Muscle layer of duodenum (tissue), 2 donors: ENCODE results near the gene TAOK3.

Experiments used
- H3K27ac ChIP-seq: one replicate; pipeline ENCODE4 v1.7.0; 2013; ENCODE audit warnings: mild to moderate bottlenecking, low read length
- H3K27me3 ChIP-seq: one replicate; pipeline ENCODE4 v1.7.0; 2013; ENCODE audit warnings: low read depth, mild to moderate bottlenecking, control low read depth, low read length
- H3K36me3 ChIP-seq, 2 donors: one replicate each; pipeline ENCODE4 v1.7.0; 2013; ENCODE audit warnings: low read length in 2 of 2, control low read depth in 1 of 2, mild to moderate bottlenecking in 1 of 2; ENCODE audit not compliant: insufficient read depth in 2 of 2, control insufficient read depth in 1 of 2
- H3K4me1 ChIP-seq, 2 donors: one replicate each; pipeline ENCODE4 v1.7.0; 2013; ENCODE audit warnings: low read length in 2 of 2, mild to moderate bottlenecking in 2 of 2, control low read depth in 1 of 2, moderate library complexity in 1 of 2; ENCODE audit not compliant: insufficient read depth in 2 of 2, control insufficient read depth in 1 of 2
- H3K4me3 ChIP-seq, 2 donors: one replicate each; pipeline ENCODE4 v1.7.0; 2013; ENCODE audit warnings: low read length in 2 of 2, low read depth in 1 of 2, mild to moderate bottlenecking in 1 of 2
- H3K9me3 ChIP-seq, 2 donors: one replicate each; pipeline ENCODE4 v1.7.0; 2013; ENCODE audit warnings: low read length in 2 of 2, control low read depth in 1 of 2, mild to moderate bottlenecking in 1 of 2; ENCODE audit not compliant: control insufficient read depth in 1 of 2
- donor health status: healthy.

TAOK3 gene

GRCh38 chr12:118397708-118398440 lies 25.2 kb upstream of the TAOK3 start:
- Histone ChIP-seq H3K27ac (no peak overlapping the region), H3K27me3 (no peaks in the 10 kb centered on the region), H3K4me1 (peaks cover 0 to 16% of the 10 kb centered on the region in 2 donors), H3K36me3 (peaks cover 21 to 46% of the 10 kb centered on the region in 2 donors), H3K4me3 (no peak overlapping the region), H3K9me3 (no peaks in the 10 kb centered on the region)

- Histone ChIP-seq H3K4me1 (no peaks in the 10 kb centered on the region), H3K9me3 (no peaks in the 10 kb centered on the region), H3K27me3 (no peaks in the 10 kb centered on the region), H3K27ac (no peak overlapping the region), H3K36me3 (peaks cover 51 to 85% of the 10 kb centered on the region in 2 donors), H3K4me3 (no peak overlapping the region)
Observed at GRCh38 chr12:118391836-118392235, 19.1 kb upstream of the TAOK3 start.

- no peaks in the 10 kb centered on the region for H3K27me3 ChIP-seq
- peaks cover 55 to 85% of the 10 kb centered on the region in 2 donors for H3K36me3 ChIP-seq
- no peaks in the 10 kb centered on the region for H3K9me3 ChIP-seq
- no peak overlapping the region for H3K27ac ChIP-seq
- no peaks in the 10 kb centered on the region for H3K4me1 ChIP-seq
- H3K4me3 ChIP-seq, result no peak overlapping the region
Observed at GRCh38 chr12:118391424-118391823, 18.7 kb upstream of the TAOK3 start.

- H3K4me3 ChIP-seq, result peak overlapping the region; percentile 90 to 94
- H3K4me1 ChIP-seq, result peaks cover 11 to 37% of the 10 kb centered on the region in 2 donors
- no peaks in the 10 kb centered on the region for H3K27me3 ChIP-seq
- peaks cover 13 to 26% of the 10 kb centered on the region in 2 donors for H3K36me3 ChIP-seq
- H3K9me3 ChIP-seq, result no peaks in the 10 kb centered on the region
- H3K27ac ChIP-seq, result peak overlapping the region; percentile 16
Observed at GRCh38 chr12:118377884-118378470, 5.3 kb upstream of the TAOK3 start.

- H3K36me3 ChIP-seq, result peaks cover 11 to 25% of the 10 kb centered on the region in 2 donors
- H3K4me1 ChIP-seq, result peaks cover 11 to 37% of the 10 kb centered on the region in 2 donors
- peak overlapping the region; percentile 90 to 94 for H3K4me3 ChIP-seq
- H3K27ac ChIP-seq, result peak overlapping the region; percentile 16
- no peaks in the 10 kb centered on the region for H3K27me3 ChIP-seq
- H3K9me3 ChIP-seq, result no peaks in the 10 kb centered on the region
Observed at GRCh38 chr12:118377021-118377883, 4.5 kb upstream of the TAOK3 start.

- Histone ChIP-seq H3K27me3 (no peaks in the 10 kb centered on the region), H3K27ac (peak within 1 kb of the TSS; percentile 87), H3K4me3 (peak within 1 kb of the TSS; percentile 90 to 94), H3K9me3 (no peaks in the 10 kb centered on the region), H3K4me1 (peaks cover 11 to 37% of the 10 kb centered on the region in 2 donors), H3K36me3 (peaks cover 11 to 18% of the 10 kb centered on the region in 2 donors)
Observed at GRCh38 chr12:118376089-118377020, 3.6 kb upstream of the TAOK3 start, which contains the start of gene SUDS3. SUDS3 (plus strand) TSS chr12:118376555; CDS start chr12:118376692, 137 bp downstream.

- peaks cover 11 to 44% of the 10 kb centered on the region in 2 donors for H3K4me1 ChIP-seq
- H3K9me3 ChIP-seq, result no peaks in the 10 kb centered on the region
- H3K4me3 ChIP-seq, result peak overlapping the region; percentile 90 to 94
- no peaks in the 10 kb centered on the region for H3K27me3 ChIP-seq
- peaks cover 10 to 11% of the 10 kb centered on the region in 2 donors for H3K36me3 ChIP-seq
- H3K27ac ChIP-seq, result peak overlapping the region; percentile 87
Observed at GRCh38 chr12:118375348-118375747, 2.6 kb upstream of the TAOK3 start.

GRCh38 chr12:118374909-118375308 lies 2.2 kb upstream of the TAOK3 start:
- Histone ChIP-seq H3K9me3 (no peaks in the 10 kb centered on the region), H3K4me1 (peaks cover 11 to 44% of the 10 kb centered on the region in 2 donors), H3K27me3 (no peaks in the 10 kb centered on the region), H3K27ac (peak overlapping the region; percentile 87), H3K36me3 (peaks cover 5 to 7% of the 10 kb centered on the region in 2 donors), H3K4me3 (no peak overlapping the region)

GRCh38 chr12:118374126-118374725 lies 1.5 kb upstream of the TAOK3 start:
- peak overlapping the region; percentile 89 for H3K4me3 ChIP-seq
- peaks cover 11 to 44% of the 10 kb centered on the region in 2 donors for H3K4me1 ChIP-seq
- peaks cover 0 to under 1% of the 10 kb centered on the region in 2 donors for H3K36me3 ChIP-seq
- H3K27me3 ChIP-seq, result no peaks in the 10 kb centered on the region
- H3K9me3 ChIP-seq, result no peaks in the 10 kb centered on the region
- H3K27ac ChIP-seq, result no peak overlapping the region

- H3K27me3 ChIP-seq, result no peaks in the 10 kb centered on the region
- peaks cover 11 to 44% of the 10 kb centered on the region in 2 donors for H3K4me1 ChIP-seq
- peak overlapping the region; percentile 89 for H3K4me3 ChIP-seq
- H3K27ac ChIP-seq, result peak overlapping the region; percentile 84
- H3K9me3 ChIP-seq, result no peaks in the 10 kb centered on the region
- no peaks in the 10 kb centered on the region for H3K36me3 ChIP-seq
Observed at GRCh38 chr12:118373616-118374015, 909 bp upstream of the TAOK3 start.
